Right hindlimb (tissue), 1 donor: Measurements from ENCODE around the gene LAMA5.

ENCODE experiments used
- DNase-seq: peaks from one replicate; pipeline ENCODE4 v3.0.0-alpha.2; 2018

The LAMA5 gene

GRCh38 chr20:62345681-62346370 is 21.3 kb downstream of the LAMA5 start:
- DNase-seq, result peak; percentile 16

- DNase-seq, result no peak
Measured at GRCh38 chr20:62344782-62345181, 22.3 kb downstream of the LAMA5 start.

GRCh38 chr20:62344092-62344491 is 23.0 kb downstream of the LAMA5 start:
- DNase-seq, result no peak

GRCh38 chr20:62342910-62343309 is 24.2 kb downstream of the LAMA5 start:
- DNase-seq, result no peak

GRCh38 chr20:62339647-62340062 is 27.5 kb downstream of the LAMA5 start:
- no peak for DNase-seq

- no peak for DNase-seq
Measured at GRCh38 chr20:62338294-62338620, 28.9 kb downstream of the LAMA5 start.

GRCh38 chr20:62337558-62338293 is 29.4 kb downstream of the LAMA5 start:
- no peak for DNase-seq

- DNase-seq, result no peak
Measured at GRCh38 chr20:62336775-62337557, 30.1 kb downstream of the LAMA5 start.

GRCh38 chr20:62336329-62336728 is 30.8 kb downstream of the LAMA5 start:
- no peak for DNase-seq

- DNase-seq, result no peak
Measured at GRCh38 chr20:62335532-62335931, 31.6 kb downstream of the LAMA5 start.

- DNase-seq, result no peak
Measured at GRCh38 chr20:62334881-62335280, 32.2 kb downstream of the LAMA5 start.

GRCh38 chr20:62333820-62334595 is 33.1 kb downstream of the LAMA5 start:
- DNase-seq, result no peak

GRCh38 chr20:62332989-62333819 is 33.9 kb downstream of the LAMA5 start:
- DNase-seq, result no peak

- DNase-seq, result no peak
Measured at GRCh38 chr20:62332421-62332820, 34.7 kb downstream of the LAMA5 start.

GRCh38 chr20:62331347-62331746 is 35.8 kb downstream of the LAMA5 start:
- DNase-seq, result no peak

- DNase-seq, result no peak
Measured at GRCh38 chr20:62330576-62331317, 36.4 kb downstream of the LAMA5 start.

- DNase-seq, result no peak
Measured at GRCh38 chr20:62329389-62330377, 37.4 kb downstream of the LAMA5 start.

- DNase-seq, result no peak
Measured at GRCh38 chr20:62328684-62329388, 38.3 kb downstream of the LAMA5 start.

- no peak for DNase-seq
Measured at GRCh38 chr20:62327726-62328495, 39.2 kb downstream of the LAMA5 start.
